ENCODE data around the gene SEMG2.

DNA sequence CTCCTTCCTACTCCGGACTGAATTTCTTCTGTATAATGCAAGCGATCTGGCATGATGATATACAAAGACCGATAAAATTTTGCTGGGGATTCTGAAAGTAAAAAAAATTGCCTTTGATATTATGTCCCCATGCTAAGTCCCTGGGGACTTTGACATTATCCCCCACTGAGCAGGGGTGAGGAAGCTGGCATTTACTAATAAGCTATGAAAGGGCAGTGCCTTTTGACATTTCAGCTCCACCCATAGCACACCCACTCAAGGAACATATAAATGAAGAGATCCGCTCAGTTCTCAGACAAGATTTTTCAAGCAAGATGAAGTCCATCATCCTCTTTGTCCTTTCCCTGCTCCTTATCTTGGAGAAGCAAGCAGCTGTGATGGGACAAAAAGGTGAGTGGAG is at the start of gene SEMG2:
- TF ChIP-seq, protein P1, sequence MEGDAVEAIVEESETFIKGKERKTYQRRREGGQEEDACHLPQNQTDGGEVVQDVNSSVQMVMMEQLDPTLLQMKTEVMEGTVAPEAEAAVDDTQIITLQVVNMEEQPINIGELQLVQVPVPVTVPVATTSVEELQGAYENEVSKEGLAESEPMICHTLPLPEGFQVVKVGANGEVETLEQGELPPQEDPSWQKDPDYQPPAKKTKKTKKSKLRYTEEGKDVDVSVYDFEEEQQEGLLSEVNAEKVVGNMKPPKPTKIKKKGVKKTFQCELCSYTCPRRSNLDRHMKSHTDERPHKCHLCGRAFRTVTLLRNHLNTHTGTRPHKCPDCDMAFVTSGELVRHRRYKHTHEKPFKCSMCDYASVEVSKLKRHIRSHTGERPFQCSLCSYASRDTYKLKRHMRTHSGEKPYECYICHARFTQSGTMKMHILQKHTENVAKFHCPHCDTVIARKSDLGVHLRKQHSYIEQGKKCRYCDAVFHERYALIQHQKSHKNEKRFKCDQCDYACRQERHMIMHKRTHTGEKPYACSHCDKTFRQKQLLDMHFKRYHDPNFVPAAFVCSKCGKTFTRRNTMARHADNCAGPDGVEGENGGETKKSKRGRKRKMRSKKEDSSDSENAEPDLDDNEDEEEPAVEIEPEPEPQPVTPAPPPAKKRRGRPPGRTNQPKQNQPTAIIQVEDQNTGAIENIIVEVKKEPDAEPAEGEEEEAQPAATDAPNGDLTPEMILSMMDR (IDR thresholded peaks at IDR 0.05 in 2 of 3, conservative IDR thresholded peaks at IDR 0.05 in 1 of 3; ENCODE audit: control insufficient read depth in 2 of 3, extremely low read depth in 1 of 3, insufficient read depth in 1 of 3, low read depth in 3 of 3, low read length in 3 of 3): no peak
- TF ChIP-seq, protein P2, sequence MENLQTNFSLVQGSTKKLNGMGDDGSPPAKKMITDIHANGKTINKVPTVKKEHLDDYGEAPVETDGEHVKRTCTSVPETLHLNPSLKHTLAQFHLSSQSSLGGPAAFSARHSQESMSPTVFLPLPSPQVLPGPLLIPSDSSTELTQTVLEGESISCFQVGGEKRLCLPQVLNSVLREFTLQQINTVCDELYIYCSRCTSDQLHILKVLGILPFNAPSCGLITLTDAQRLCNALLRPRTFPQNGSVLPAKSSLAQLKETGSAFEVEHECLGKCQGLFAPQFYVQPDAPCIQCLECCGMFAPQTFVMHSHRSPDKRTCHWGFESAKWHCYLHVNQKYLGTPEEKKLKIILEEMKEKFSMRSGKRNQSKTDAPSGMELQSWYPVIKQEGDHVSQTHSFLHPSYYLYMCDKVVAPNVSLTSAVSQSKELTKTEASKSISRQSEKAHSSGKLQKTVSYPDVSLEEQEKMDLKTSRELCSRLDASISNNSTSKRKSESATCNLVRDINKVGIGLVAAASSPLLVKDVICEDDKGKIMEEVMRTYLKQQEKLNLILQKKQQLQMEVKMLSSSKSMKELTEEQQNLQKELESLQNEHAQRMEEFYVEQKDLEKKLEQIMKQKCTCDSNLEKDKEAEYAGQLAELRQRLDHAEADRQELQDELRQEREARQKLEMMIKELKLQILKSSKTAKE (IDR thresholded peaks at IDR 0.05; ENCODE audit: low read depth, poor library complexity, severe bottlenecking): no peak
- no peak for TF ChIP-seq ESRRA (IDR thresholded peaks at IDR 0.05; ENCODE audit: low read length)
- TF ChIP-seq, protein P3, sequence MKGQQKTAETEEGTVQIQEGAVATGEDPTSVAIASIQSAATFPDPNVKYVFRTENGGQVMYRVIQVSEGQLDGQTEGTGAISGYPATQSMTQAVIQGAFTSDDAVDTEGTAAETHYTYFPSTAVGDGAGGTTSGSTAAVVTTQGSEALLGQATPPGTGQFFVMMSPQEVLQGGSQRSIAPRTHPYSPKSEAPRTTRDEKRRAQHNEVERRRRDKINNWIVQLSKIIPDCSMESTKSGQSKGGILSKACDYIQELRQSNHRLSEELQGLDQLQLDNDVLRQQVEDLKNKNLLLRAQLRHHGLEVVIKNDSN (IDR thresholded peaks at IDR 0.05; ENCODE audit: borderline replicate concordance, extremely low read length, insufficient read depth, low read depth, low read length): no peak
- no peak for TF ChIP-seq POLR2A (IDR thresholded peaks at IDR 0.05; ENCODE audit: low read depth, low read length)
- TF ChIP-seq, protein P4, sequence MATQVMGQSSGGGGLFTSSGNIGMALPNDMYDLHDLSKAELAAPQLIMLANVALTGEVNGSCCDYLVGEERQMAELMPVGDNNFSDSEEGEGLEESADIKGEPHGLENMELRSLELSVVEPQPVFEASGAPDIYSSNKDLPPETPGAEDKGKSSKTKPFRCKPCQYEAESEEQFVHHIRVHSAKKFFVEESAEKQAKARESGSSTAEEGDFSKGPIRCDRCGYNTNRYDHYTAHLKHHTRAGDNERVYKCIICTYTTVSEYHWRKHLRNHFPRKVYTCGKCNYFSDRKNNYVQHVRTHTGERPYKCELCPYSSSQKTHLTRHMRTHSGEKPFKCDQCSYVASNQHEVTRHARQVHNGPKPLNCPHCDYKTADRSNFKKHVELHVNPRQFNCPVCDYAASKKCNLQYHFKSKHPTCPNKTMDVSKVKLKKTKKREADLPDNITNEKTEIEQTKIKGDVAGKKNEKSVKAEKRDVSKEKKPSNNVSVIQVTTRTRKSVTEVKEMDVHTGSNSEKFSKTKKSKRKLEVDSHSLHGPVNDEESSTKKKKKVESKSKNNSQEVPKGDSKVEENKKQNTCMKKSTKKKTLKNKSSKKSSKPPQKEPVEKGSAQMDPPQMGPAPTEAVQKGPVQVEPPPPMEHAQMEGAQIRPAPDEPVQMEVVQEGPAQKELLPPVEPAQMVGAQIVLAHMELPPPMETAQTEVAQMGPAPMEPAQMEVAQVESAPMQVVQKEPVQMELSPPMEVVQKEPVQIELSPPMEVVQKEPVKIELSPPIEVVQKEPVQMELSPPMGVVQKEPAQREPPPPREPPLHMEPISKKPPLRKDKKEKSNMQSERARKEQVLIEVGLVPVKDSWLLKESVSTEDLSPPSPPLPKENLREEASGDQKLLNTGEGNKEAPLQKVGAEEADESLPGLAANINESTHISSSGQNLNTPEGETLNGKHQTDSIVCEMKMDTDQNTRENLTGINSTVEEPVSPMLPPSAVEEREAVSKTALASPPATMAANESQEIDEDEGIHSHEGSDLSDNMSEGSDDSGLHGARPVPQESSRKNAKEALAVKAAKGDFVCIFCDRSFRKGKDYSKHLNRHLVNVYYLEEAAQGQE (IDR thresholded peaks at IDR 0.05; ENCODE audit: low read depth, low read length): no peak

Data from GM12878 (cell line).